Psoas muscle (tissue), 8 donors: ENCODE data around the gene SETDB1. TPM values are rescaled to one million over a fixed set of nuclear protein-coding genes. Genes with fewer than 3 reads are reported as not detected.

Experiments
- ATAC-seq, 4 donors: fragments of 200-7000 bp; cut with Tn5 transposase; one replicate each; pipeline ENCODE4 v1.9.1; 2020; ENCODE audit warnings: moderate library complexity in 3 of 4, mild to moderate bottlenecking in 2 of 4
- DNase-seq, 2 donors: peaks; one replicate each; pipeline ENCODE4 v3.0.0-alpha.2; 2020
- H3K27ac ChIP-seq: fragments of 200-600 bp; one replicate; pipeline ENCODE4 v1.8.0; 2022
- H3K27me3 ChIP-seq, 3 donors: fragments of 200-600 bp in 1 of 3; one replicate each; pipeline versions ENCODE4 v1.6.1 to v1.8.0; 2013 to 2022; ENCODE audit warnings: low read length in 2 of 3, mild to moderate bottlenecking in 2 of 3, moderate library complexity in 1 of 3; ENCODE audit not compliant: insufficient read depth in 3 of 3
- H3K36me3 ChIP-seq, 2 donors: fragments of 200-600 bp in 1 of 2; one replicate each; pipeline versions ENCODE4 v1.6.1 to v1.8.0; 2013 to 2022; ENCODE audit warnings: low read depth in 1 of 2, mild to moderate bottlenecking in 1 of 2, moderate library complexity in 1 of 2; ENCODE audit not compliant: insufficient read depth in 1 of 2
- H3K4me1 ChIP-seq: fragments of 200-600 bp; one replicate; pipeline ENCODE4 v1.8.0; 2022
- H3K4me3 ChIP-seq: fragments of 200-600 bp; one replicate; pipeline ENCODE4 v1.8.0; 2022; ENCODE audit warnings: mild to moderate bottlenecking
- H3K9me3 ChIP-seq: fragments of 200-600 bp; one replicate; pipeline ENCODE4 v1.8.0; 2022
- WGBS, 3 donors: extraction: QIAGEN DNeasy Blood & Tissue Kit; methylation state at CpG; one replicate each; pipeline versions ENCODE4 v1.1.6 to v1.1.7; 2013; 5-methylcytosine and 5-hydroxymethylcytosine counted together
- intact Hi-C, 2 donors: fragments of 100-400 bp; cut with DNase I; formaldehyde crosslinking; loops; one replicate each; pipeline versions ENCODE4 v1.11.0 to v1.14.2; 2022
- polyA plus RNA-seq, 3 donors: library from polyadenylated mRNA; stranded (reverse); fragments of 200-250 nt; gene quantifications; one replicate each; pipeline ENCODE4 v1.2.3, GENCODE V29; 2013
- total RNA-seq, 4 donors: library from RNA; stranded (reverse); fragmentation: NEBNext Ultra II Directional in 2 of 4; extraction: Animal tissue kit (Norgen Biotek cat#: 25700) in 2 of 4; gene quantifications; one replicate each; pipeline versions ENCODE4 v1.2.1 to v1.2.4, GENCODE V29; 2021 to 2023
- TF ChIP-seq, protein P1 (sequence below): fragments of 200-600 bp; IDR thresholded peaks from one replicate; pipeline ENCODE4 v1.8.0; 2022; ENCODE audit warnings: antibody characterized with exemption
- donor health status: healthy with polysubstance abuse.
- donor health status: DM: no; HTN: no; CAD: no; lungs with moderate emphysema.
- donor health status: Bipolar disorder and iron deficiency.
- donor health status: healthy.
- donor health status: DM: yes; HTN: yes; CAD: no.
- donor health status: DM: no; HTN: no; CAD: no.
- donor health status: DM: no; HTN: no; CAD: no.
- donor health status: DM: yes; HTN: yes; CAD: no.

The SETDB1 gene
- total and polyA plus RNA-seq, 7 donors, result 12.8 to 27.1 (median 19.4) TPM

DNA sequence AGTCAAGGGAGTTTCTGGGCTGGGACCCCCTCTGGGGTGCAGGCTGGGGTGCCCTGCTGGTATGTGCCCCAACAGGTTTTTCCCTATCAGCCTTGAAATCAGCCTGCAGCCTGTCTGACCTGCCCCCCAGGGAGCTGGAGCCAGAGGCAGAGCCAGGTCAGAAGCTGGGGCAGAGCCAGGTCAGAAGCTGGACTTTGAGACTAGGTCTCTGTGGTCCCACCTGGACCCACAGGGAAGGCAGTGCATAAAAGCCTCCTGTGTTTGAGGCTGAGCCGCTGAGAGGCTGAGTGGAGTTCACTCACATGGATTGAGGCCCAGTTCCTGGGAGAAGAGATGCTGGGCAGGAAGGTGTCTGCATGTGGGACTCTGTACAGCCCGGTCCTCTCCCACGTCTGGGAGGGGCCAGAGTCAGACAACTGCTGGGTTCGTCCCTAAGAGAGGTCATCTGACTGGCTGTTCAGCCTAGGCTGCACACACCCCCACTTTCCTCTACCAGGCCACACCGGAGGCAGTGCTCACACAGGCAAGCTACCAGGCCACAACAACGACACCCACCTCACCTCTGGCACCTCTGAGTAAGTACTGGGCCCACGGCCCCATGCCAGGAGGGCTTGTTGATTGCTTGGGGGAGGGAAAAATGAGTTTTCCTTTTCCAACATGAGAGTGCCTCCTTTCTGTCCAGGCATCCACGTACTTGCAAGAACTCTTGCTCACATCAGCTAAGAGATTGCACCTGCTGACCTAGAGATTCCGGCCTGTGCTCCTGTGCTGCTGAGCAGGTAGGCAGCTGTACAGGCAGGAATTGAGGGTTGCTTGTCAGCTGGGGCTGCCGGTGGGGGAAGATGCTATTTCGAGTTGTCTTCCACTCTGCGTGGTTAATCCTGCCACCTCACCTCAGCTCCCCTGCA is 55.9 kb downstream of the SETDB1 start, which contains the start of gene ANXA9:
Gene ANXA9 (plus strand): TSS at position 488 of the 908 bp plus-strand sequence. CDS start 814 bp downstream, outside the sequence.
- TF ChIP-seq, protein P1, sequence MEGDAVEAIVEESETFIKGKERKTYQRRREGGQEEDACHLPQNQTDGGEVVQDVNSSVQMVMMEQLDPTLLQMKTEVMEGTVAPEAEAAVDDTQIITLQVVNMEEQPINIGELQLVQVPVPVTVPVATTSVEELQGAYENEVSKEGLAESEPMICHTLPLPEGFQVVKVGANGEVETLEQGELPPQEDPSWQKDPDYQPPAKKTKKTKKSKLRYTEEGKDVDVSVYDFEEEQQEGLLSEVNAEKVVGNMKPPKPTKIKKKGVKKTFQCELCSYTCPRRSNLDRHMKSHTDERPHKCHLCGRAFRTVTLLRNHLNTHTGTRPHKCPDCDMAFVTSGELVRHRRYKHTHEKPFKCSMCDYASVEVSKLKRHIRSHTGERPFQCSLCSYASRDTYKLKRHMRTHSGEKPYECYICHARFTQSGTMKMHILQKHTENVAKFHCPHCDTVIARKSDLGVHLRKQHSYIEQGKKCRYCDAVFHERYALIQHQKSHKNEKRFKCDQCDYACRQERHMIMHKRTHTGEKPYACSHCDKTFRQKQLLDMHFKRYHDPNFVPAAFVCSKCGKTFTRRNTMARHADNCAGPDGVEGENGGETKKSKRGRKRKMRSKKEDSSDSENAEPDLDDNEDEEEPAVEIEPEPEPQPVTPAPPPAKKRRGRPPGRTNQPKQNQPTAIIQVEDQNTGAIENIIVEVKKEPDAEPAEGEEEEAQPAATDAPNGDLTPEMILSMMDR, result no peak

DNA sequence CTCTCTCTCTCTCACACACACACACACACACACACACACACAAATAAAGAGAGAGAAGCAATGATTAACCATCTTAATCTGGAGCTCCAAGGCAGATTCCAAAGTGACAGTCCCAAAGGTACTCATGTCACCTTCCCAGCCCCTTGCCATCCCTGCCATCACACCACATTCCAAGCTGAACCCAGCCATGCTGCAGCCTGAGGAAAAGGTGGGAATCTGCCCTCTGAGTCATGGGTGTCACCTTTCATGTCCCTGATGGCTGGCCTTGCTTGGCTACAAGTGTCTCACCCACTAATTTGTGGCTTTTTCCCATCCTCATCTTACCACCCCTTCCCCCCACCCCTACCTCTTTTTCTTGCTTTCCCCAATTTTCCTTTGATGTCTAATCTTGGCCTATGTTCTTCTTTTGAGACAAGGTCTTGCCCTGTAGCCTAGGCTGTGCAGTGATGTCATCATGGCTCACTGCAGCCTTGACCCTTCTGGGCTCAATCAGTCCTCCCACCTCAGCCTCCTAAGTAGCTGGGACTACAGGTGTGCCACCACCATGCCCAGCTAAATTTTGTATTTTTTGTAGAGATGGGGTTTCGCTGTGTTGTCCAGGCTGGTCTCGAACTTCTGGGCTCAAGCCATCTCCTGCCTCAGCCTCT is 59.1 kb downstream of the SETDB1 start:
- Histone ChIP-seq H3K4me3 (no peak overlapping the region), H3K27me3 (no peaks in the 10 kb centered on the region), H3K9me3 (no peaks in the 10 kb centered on the region), H3K27ac (no peak overlapping the region), H3K36me3 (no peaks in the 10 kb centered on the region), H3K4me1 (no peaks in the 10 kb centered on the region)
- ATAC-seq (peak in 1 of 4 donors; percentile 52), DNase-seq (no peak)
- intact Hi-C loops, result no loop called here
- TF ChIP-seq, protein P1, result no peak
- WGBS, 3 donors, result 88 to 94% (median 91%) methylated on average over 2 of the region's 2 CpGs

More for the DNA sequence above, 55.9 kb downstream of the SETDB1 start, which contains the start of gene ANXA9:
- ATAC-seq (no peak), DNase-seq (no peak)
- Histone ChIP-seq H3K36me3 (no peaks in the 10 kb centered on the region), H3K9me3 (no peaks in the 10 kb centered on the region), H3K4me3 (no peak within 1 kb of the TSS), H3K27me3 (no peaks in the 10 kb centered on the region), H3K27ac (no peak within 1 kb of the TSS), H3K4me1 (peaks cover 7% of the 10 kb centered on the region)
- intact Hi-C loops, result no loop called here
- WGBS, 3 donors, result 72 to 80% (median 76%) methylated on average over 12 of the region's 12 CpGs

DNA sequence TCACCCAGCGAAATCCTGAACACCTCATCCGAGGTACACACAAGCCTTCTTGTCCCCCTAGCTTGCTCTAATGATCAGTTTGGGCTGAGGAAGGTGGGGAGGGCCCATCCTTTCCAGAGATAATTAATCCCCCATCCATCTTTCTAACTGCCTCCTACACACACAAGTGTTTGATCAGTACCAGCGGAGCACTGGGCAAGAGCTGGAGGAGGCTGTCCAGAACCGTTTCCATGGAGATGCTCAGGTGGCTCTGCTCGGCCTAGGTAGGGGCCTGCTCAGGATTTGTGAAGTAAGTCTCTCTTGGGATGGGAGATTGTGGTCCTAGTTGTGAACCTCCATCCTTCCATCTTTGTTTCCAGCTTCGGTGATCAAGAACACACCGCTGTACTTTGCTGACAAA is 61.8 kb downstream of the SETDB1 start:
- H3K27ac ChIP-seq, result no peak overlapping the region
- no peaks in the 10 kb centered on the region for H3K27me3 ChIP-seq
- H3K9me3 ChIP-seq, result no peaks in the 10 kb centered on the region
- no peaks in the 10 kb centered on the region for H3K36me3 ChIP-seq
- intact Hi-C loops, result no loop called here
- WGBS, 3 donors, result 87 to 88% (median 87%) methylated on average over 7 of the region's 7 CpGs
- no peak for ATAC-seq
- no peak overlapping the region for H3K4me3 ChIP-seq
- TF ChIP-seq, protein P1, result no peak
- DNase-seq, result no peak
- no peaks in the 10 kb centered on the region for H3K4me1 ChIP-seq

DNA sequence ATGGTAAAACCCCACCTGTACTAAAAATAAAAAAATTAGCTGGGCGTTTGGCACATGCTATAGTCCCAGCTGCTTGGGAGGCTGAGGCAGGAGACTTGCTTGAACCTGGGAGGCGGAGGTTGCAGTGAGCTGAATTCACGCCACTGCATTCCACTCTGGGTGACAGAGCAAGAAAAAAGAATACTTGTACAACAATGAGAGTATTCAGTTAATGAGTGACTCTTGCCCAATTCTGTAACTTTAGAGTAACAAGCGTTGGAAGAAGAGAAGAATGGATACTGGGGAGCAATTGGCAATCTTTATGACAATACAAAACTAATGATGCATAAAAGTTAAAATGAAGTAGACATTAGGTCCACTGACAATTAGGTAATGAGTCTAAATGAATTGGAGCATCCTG is 66.5 kb downstream of the SETDB1 start:
- peaks cover 0 to 12% of the 10 kb centered on the region in 2 donors for H3K36me3 ChIP-seq
- H3K4me1 ChIP-seq, result peaks cover 11% of the 10 kb centered on the region
- H3K27me3 ChIP-seq, result no peaks in the 10 kb centered on the region
- ATAC-seq, result no peak
- WGBS, 3 donors, result 42 to 53% (median 50%) methylated on average over 4 of the region's 4 CpGs
- intact Hi-C loops, result no loop called here
- no peak overlapping the region for H3K4me3 ChIP-seq
- DNase-seq, result no peak
- no peaks in the 10 kb centered on the region for H3K9me3 ChIP-seq
- TF ChIP-seq, protein P1, result no peak
- no peak overlapping the region for H3K27ac ChIP-seq
